ENCODE measurements around the gene CERS2. TPM values are rescaled to one million over a fixed set of nuclear protein-coding genes. Genes with fewer than 3 reads are reported as not detected.
A peak's percentile ranks its signal among the peaks of the same experiment; 100 is the strongest.
"Not testable (repeated sequence)": the region's sequence is repeated elsewhere in the genome, so short reads cannot be mapped to it uniquely, and the experiment has no call there.

The CERS2 gene
- total RNA-seq, 1 donor from 2014 or later, result 189 TPM

DNA sequence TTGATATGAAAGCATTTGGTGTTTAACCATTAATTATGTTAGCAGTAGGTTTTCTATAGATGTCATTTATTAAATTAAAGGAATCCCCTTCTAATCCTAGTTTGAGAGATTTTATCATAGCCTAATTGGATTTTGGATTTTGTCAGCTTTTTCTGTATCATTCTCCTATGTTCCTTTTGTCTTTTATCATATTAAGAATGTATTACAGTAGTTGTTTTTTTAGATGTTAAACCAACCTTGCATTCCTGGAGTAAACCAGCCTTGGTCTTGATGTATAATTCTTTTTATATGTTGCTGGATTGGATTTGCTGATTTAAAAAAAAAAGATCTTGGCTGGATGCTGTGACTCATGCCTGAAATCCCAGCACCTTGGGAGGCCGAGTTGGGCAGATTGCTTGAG lies 42.9 kb downstream of the CERS2 start:
- H3K9ac ChIP-seq (ENCODE audit: low read length), result no peak overlapping the region
- DNase-seq (ENCODE audit: low read depth) (peak; percentile 5), FAIRE-seq (no peak)
- no peaks in the 10 kb centered on the region for H3K4me1 ChIP-seq (ENCODE audit: insufficient read depth, low read length)
- peaks cover 32% of the 10 kb centered on the region for H3K36me3 ChIP-seq (ENCODE audit: insufficient read depth, low read length)
- H3K4me2 ChIP-seq (ENCODE audit: low read length), result no peak overlapping the region
- H2AFZ ChIP-seq (ENCODE audit: low read depth, low read length), result no peak overlapping the region
- peaks cover 19% of the 10 kb centered on the region for H3K79me2 ChIP-seq (ENCODE audit: insufficient read depth, low read length)
- H3K36me3 Mint-ChIP-seq (ENCODE audit: low read depth, unreplicated experiment), result peaks cover 31% of the 10 kb centered on the region
- H3K4me3 ChIP-seq (ENCODE audit: insufficient read depth, low read depth, low read length), result no peak overlapping the region
- no peaks in the 10 kb centered on the region for H3K4me1 Mint-ChIP-seq (ENCODE audit: low read depth, unreplicated experiment)
- no peak for TF ChIP-seq EZH2 (IDR thresholded peaks at IDR 0.05; ENCODE audit: insufficient read depth, low read length)
- TF ChIP-seq, protein P1, sequence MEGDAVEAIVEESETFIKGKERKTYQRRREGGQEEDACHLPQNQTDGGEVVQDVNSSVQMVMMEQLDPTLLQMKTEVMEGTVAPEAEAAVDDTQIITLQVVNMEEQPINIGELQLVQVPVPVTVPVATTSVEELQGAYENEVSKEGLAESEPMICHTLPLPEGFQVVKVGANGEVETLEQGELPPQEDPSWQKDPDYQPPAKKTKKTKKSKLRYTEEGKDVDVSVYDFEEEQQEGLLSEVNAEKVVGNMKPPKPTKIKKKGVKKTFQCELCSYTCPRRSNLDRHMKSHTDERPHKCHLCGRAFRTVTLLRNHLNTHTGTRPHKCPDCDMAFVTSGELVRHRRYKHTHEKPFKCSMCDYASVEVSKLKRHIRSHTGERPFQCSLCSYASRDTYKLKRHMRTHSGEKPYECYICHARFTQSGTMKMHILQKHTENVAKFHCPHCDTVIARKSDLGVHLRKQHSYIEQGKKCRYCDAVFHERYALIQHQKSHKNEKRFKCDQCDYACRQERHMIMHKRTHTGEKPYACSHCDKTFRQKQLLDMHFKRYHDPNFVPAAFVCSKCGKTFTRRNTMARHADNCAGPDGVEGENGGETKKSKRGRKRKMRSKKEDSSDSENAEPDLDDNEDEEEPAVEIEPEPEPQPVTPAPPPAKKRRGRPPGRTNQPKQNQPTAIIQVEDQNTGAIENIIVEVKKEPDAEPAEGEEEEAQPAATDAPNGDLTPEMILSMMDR (IDR thresholded peaks at IDR 0.05; ENCODE audit: insufficient read depth, low read depth, low read length), result no peak
- no peaks in the 10 kb centered on the region for H3K9me3 ChIP-seq (ENCODE audit: insufficient read depth, low read depth, low read length)
- no peak overlapping the region for H3K4me3 Mint-ChIP-seq (ENCODE audit: unreplicated experiment)
- no peaks in the 10 kb centered on the region for H4K20me1 ChIP-seq (ENCODE audit: insufficient read depth, low read length)
- no peaks in the 10 kb centered on the region for H3K27me3 ChIP-seq (ENCODE audit: insufficient read depth, low read length)
- peaks cover 2% of the 10 kb centered on the region for H3K9me3 Mint-ChIP-seq (ENCODE audit: unreplicated experiment)
- H3K27ac Mint-ChIP-seq (ENCODE audit: unreplicated experiment), result no peak overlapping the region
- no peak overlapping the region for H3K27ac ChIP-seq (ENCODE audit: low read depth, low read length)
- no peaks in the 10 kb centered on the region for H3K27me3 Mint-ChIP-seq (ENCODE audit: low read depth, unreplicated experiment)

DNA sequence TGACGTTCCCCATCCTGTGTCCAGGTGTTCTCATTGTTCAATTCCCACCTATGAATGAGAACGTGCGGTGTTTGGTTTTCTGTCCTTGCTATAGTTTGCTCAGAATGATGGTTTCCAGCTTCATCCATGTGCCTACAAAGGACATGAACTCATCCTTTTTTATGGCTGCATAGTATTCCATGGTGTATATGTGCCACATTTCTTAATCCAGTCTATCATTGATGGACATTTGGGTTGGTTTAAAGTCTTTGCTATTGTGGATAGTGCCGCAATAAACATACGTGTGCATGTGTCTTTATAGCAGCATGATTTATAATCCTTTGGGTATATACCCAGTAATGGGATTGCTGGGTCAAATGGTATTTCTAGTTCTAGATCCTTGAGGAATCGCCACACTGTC lies 45.9 kb downstream of the CERS2 start:
- not testable (repeated sequence) for H4K20me1 ChIP-seq (ENCODE audit: insufficient read depth, low read length); H3K27ac Mint-ChIP-seq (ENCODE audit: unreplicated experiment); H3K9me3 ChIP-seq (ENCODE audit: insufficient read depth, low read depth, low read length); H3K9ac ChIP-seq (ENCODE audit: low read length); H3K9me3 Mint-ChIP-seq (ENCODE audit: unreplicated experiment); H3K27me3 Mint-ChIP-seq (ENCODE audit: low read depth, unreplicated experiment); H3K4me2 ChIP-seq (ENCODE audit: low read length); FAIRE-seq; H3K27me3 ChIP-seq (ENCODE audit: insufficient read depth, low read length); H3K4me1 Mint-ChIP-seq (ENCODE audit: low read depth, unreplicated experiment); H2AFZ ChIP-seq (ENCODE audit: low read depth, low read length); H3K4me3 ChIP-seq (ENCODE audit: insufficient read depth, low read depth, low read length); H3K4me3 Mint-ChIP-seq (ENCODE audit: unreplicated experiment); H3K4me1 ChIP-seq (ENCODE audit: insufficient read depth, low read length); H3K27ac ChIP-seq (ENCODE audit: low read depth, low read length); DNase-seq (ENCODE audit: low read depth)
- Histone ChIP-seq H3K36me3 (ENCODE audit: insufficient read depth, low read length) (peaks cover 28% of the 10 kb centered on the region), H3K79me2 (ENCODE audit: insufficient read depth, low read length) (peaks cover 15% of the 10 kb centered on the region)
- H3K36me3 Mint-ChIP-seq (ENCODE audit: low read depth, unreplicated experiment), result peaks cover 27% of the 10 kb centered on the region

DNA sequence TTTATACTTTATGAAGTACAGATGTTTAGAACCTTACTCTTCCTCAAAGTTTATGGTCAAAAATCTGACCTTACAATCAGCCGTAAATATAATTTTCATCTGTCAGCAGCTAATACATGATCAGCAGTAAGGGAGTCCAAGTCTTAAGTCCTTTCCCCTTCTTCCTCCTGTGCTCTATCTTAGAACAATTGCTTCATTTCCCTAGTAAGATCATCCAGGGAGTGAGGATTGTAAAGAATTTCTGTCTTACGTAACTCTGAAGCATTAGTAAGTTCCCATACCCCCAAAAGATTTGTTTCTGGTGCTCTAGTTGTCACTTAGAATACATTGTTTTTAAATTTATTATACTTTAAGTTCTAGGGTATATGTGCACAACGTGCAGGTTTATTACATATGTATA lies 46.3 kb downstream of the CERS2 start:
- Histone ChIP-seq H3K36me3 (ENCODE audit: insufficient read depth, low read length) (peaks cover 28% of the 10 kb centered on the region), H3K9ac (ENCODE audit: low read length) (no peak overlapping the region), H3K79me2 (ENCODE audit: insufficient read depth, low read length) (peaks cover 15% of the 10 kb centered on the region), H3K9me3 (ENCODE audit: insufficient read depth, low read depth, low read length) (no peaks in the 10 kb centered on the region), H3K4me2 (ENCODE audit: low read length) (no peak overlapping the region), H3K27me3 (ENCODE audit: insufficient read depth, low read length) (no peaks in the 10 kb centered on the region), H2AFZ (ENCODE audit: low read depth, low read length) (no peak overlapping the region), H4K20me1 (ENCODE audit: insufficient read depth, low read length) (no peaks in the 10 kb centered on the region), H3K4me3 (ENCODE audit: insufficient read depth, low read depth, low read length) (no peak overlapping the region), H3K27ac (ENCODE audit: low read depth, low read length) (no peak overlapping the region), H3K4me1 (ENCODE audit: insufficient read depth, low read length) (no peaks in the 10 kb centered on the region)
- Mint-ChIP-seq H3K4me1 (ENCODE audit: low read depth, unreplicated experiment) (no peaks in the 10 kb centered on the region), H3K27me3 (ENCODE audit: low read depth, unreplicated experiment) (no peaks in the 10 kb centered on the region), H3K27ac (ENCODE audit: unreplicated experiment) (no peak overlapping the region), H3K4me3 (ENCODE audit: unreplicated experiment) (peak overlapping the region; percentile 4), H3K9me3 (ENCODE audit: unreplicated experiment) (peaks cover 2% of the 10 kb centered on the region), H3K36me3 (ENCODE audit: low read depth, unreplicated experiment) (peaks cover 26% of the 10 kb centered on the region)
- DNase-seq (ENCODE audit: low read depth) (no peak), FAIRE-seq (no peak)
- no peak for TF ChIP-seq EZH2 (IDR thresholded peaks at IDR 0.05; ENCODE audit: insufficient read depth, low read length)
- TF ChIP-seq, protein P1 (IDR thresholded peaks at IDR 0.05; ENCODE audit: insufficient read depth, low read depth, low read length), result no peak

Data from astrocyte (in vitro differentiated cells and primary cell).